ENCODE results near the gene APOBEC3F. TPM values are rescaled to one million over a fixed set of nuclear protein-coding genes. Genes with fewer than 3 reads are reported as not detected.
"Not testable (repeated sequence)": the region's sequence is repeated elsewhere in the genome, so short reads cannot be mapped to it uniquely, and the experiment has no call there.

APOBEC3F gene
- polyA plus RNA-seq, 3 donors: 7.6 to 9.7 (median 8.2) TPM

GRCh38 chr22:39061951-39062350 is 21.3 kb downstream of the APOBEC3F start:
- DNase-seq (ENCODE audit: extremely low read depth in 1 of 11, low read depth in 9 of 11, low spot score in 4 of 11): not testable (repeated sequence)

GRCh38 chr22:39063904-39064303 is 23.2 kb downstream of the APOBEC3F start:
- DNase-seq (ENCODE audit: extremely low read depth in 1 of 11, low read depth in 9 of 11, low spot score in 4 of 11): not testable (repeated sequence)

GRCh38 chr22:39066442-39067276 is 26.0 kb downstream of the APOBEC3F start:
- not testable (repeated sequence) for DNase-seq (ENCODE audit: extremely low read depth in 1 of 11, low read depth in 9 of 11, low spot score in 4 of 11)

- no peak for DNase-seq (ENCODE audit: extremely low read depth in 1 of 11, low read depth in 9 of 11, low spot score in 4 of 11)
Measured at GRCh38 chr22:39068033-39068785, 27.5 kb downstream of the APOBEC3F start.

- DNase-seq (ENCODE audit: extremely low read depth in 1 of 11, low read depth in 9 of 11, low spot score in 4 of 11): no peak
Measured at GRCh38 chr22:39070186-39070585, 29.5 kb downstream of the APOBEC3F start.

GRCh38 chr22:39072581-39072981 is 31.9 kb downstream of the APOBEC3F start:
- not testable (repeated sequence) for DNase-seq (ENCODE audit: extremely low read depth in 1 of 11, low read depth in 9 of 11, low spot score in 4 of 11)

- no peak for DNase-seq (ENCODE audit: extremely low read depth in 1 of 11, low read depth in 9 of 11, low spot score in 4 of 11)
Measured at GRCh38 chr22:39073981-39074380, 33.3 kb downstream of the APOBEC3F start.

- DNase-seq (ENCODE audit: extremely low read depth in 1 of 11, low read depth in 9 of 11, low spot score in 4 of 11): not testable (repeated sequence)
Measured at GRCh38 chr22:39076155-39077025, 35.7 kb downstream of the APOBEC3F start.

- peak in 2 of 11 donors; percentile 16 to 18 for DNase-seq (ENCODE audit: extremely low read depth in 1 of 11, low read depth in 9 of 11, low spot score in 4 of 11)
Measured at GRCh38 chr22:39077026-39077840, 36.6 kb downstream of the APOBEC3F start, which contains the start of gene APOBEC3G. Gene APOBEC3G (plus strand): TSS chr22:39077275. CDS start chr22:39077362, 87 bp downstream.

GRCh38 chr22:39077912-39078311 is 37.2 kb downstream of the APOBEC3F start:
- DNase-seq (ENCODE audit: extremely low read depth in 1 of 11, low read depth in 9 of 11, low spot score in 4 of 11): not testable (repeated sequence)

GRCh38 chr22:39078329-39078728 is 37.7 kb downstream of the APOBEC3F start:
- DNase-seq (ENCODE audit: extremely low read depth in 1 of 11, low read depth in 9 of 11, low spot score in 4 of 11): no peak

- DNase-seq (ENCODE audit: extremely low read depth in 1 of 11, low read depth in 9 of 11, low spot score in 4 of 11): not testable (repeated sequence)
Measured at GRCh38 chr22:39079054-39079637, 38.5 kb downstream of the APOBEC3F start.

GRCh38 chr22:39080052-39080762 is 39.5 kb downstream of the APOBEC3F start:
- no peak for DNase-seq (ENCODE audit: extremely low read depth in 1 of 11, low read depth in 9 of 11, low spot score in 4 of 11)

- no peak for DNase-seq (ENCODE audit: extremely low read depth in 1 of 11, low read depth in 9 of 11, low spot score in 4 of 11)
Measured at GRCh38 chr22:39081016-39081415, 40.4 kb downstream of the APOBEC3F start.

GRCh38 chr22:39081598-39081997 is 40.9 kb downstream of the APOBEC3F start:
- no peak for DNase-seq (ENCODE audit: extremely low read depth in 1 of 11, low read depth in 9 of 11, low spot score in 4 of 11)

- no peak for DNase-seq (ENCODE audit: extremely low read depth in 1 of 11, low read depth in 9 of 11, low spot score in 4 of 11)
Measured at GRCh38 chr22:39083212-39084165, 42.8 kb downstream of the APOBEC3F start.
